Activated CD4-positive, alpha-beta memory T cell treated with anti-CD3 and anti-CD28 coated beads for 36 hours (primary cell): ENCODE measurements around the gene TMEM87A. TPM values are rescaled to one million over a fixed set of nuclear protein-coding genes. Genes with fewer than 3 reads are reported as not detected.
A peak's percentile ranks its signal among the peaks of the same experiment; 100 is the strongest.
"Not testable (repeated sequence)": the region's sequence is repeated elsewhere in the genome, so short reads cannot be mapped to it uniquely, and the experiment has no call there.

Experiments
- CTCF ChIA-PET: fragments of 350-600 bp; sonication (Branson Sonifier 250); formaldehyde crosslinking; loops from one replicate; lab custom pipeline; 2021; ENCODE audit warnings: antibody characterized with exemption, inconsistent platforms; lab: Charles Lee
- POLR2A ChIA-PET: fragments of 350-600 bp; sonication (Branson Sonifier 250); formaldehyde crosslinking; loops from one replicate; lab custom pipeline; 2021; ENCODE audit warnings: antibody characterized with exemption; lab: Charles Lee
- DNase-seq: peaks from one replicate; pipeline ENCODE4 v3.0.0-alpha.2; 2020
- H3K27ac Mint-ChIP-seq: one replicate; pipeline ENCODE4 v1.8.0; 2021; ENCODE audit warnings: mixed read lengths
- H3K27me3 Mint-ChIP-seq: one replicate; pipeline ENCODE4 v1.8.0; 2021; ENCODE audit warnings: mixed read lengths
- H3K36me3 Mint-ChIP-seq: one replicate; pipeline ENCODE4 v1.8.0; 2021; ENCODE audit warnings: mixed read lengths
- H3K4me1 Mint-ChIP-seq: one replicate; pipeline ENCODE4 v1.8.0; 2021; ENCODE audit warnings: low read depth, mixed read lengths
- H3K4me3 Mint-ChIP-seq: one replicate; pipeline ENCODE4 v1.8.0; 2021; ENCODE audit warnings: mild to moderate bottlenecking, mixed read lengths
- H3K9me3 Mint-ChIP-seq: one replicate; pipeline ENCODE4 v1.8.0; 2021; ENCODE audit warnings: mixed read lengths
- intact Hi-C: fragments of 100-400 bp; cut with micrococcal nuclease; formaldehyde crosslinking; loops from one replicate; pipeline ENCODE4 v1.15.1; 2023
- total RNA-seq, 2 experiments: library from RNA; stranded (reverse); gene quantifications; one replicate each; pipeline ENCODE4 v1.2.3, GENCODE V29; 2021

Gene TMEM87A, protein sequence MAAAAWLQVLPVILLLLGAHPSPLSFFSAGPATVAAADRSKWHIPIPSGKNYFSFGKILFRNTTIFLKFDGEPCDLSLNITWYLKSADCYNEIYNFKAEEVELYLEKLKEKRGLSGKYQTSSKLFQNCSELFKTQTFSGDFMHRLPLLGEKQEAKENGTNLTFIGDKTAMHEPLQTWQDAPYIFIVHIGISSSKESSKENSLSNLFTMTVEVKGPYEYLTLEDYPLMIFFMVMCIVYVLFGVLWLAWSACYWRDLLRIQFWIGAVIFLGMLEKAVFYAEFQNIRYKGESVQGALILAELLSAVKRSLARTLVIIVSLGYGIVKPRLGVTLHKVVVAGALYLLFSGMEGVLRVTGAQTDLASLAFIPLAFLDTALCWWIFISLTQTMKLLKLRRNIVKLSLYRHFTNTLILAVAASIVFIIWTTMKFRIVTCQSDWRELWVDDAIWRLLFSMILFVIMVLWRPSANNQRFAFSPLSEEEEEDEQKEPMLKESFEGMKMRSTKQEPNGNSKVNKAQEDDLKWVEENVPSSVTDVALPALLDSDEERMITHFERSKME
- total RNA-seq = 10 to 100 TPM; 26.1 to 28.7 TPM

DNA sequence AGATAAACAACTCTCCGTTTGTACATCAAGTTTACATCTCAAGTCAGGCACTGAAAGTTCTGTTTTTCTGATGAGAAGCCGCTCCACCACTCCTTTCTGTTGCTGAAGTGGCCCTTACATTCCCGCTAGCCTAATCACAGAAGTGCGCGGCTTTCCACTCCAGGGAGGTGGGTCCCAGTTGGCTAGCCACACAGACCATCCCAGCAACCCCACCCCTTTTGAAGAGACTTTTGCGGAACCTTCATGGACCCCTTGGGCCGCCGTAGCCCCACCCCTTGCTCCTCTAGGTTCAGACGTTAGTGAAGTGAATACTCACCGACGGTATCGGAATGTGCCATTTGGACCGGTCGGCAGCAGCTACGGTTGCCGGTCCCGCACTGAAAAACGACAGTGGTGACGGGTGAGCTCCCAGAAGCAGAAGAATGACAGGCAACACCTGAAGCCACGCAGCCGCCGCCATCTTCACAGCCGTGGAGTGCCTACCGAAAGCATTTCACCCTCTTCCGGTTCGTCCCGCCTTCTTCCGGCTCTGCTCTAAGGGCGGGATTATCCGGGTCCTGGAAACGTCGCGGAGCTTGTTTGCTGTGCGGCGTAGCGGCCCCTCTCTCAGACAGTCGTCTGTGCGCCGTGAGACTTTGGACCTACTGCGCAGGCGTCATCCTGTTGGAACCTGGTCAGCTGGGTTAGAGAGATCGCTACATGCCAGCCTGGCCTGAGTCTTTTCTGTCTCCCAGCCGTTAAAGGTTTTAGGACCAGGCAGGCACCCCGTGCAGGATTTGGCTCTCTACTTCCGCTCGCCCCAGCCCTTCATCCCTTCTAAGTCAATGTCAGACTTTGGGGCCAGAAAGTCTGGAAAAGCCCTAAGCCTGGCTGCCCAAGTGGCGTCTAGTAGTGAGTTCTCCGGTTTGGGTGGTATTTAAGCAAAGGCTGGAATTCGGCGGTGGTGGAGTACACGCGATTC, at the start of gene TMEM87A, which contains the start of gene GANC:
TSS of gene TMEM87A (minus strand) at position 495 of the 961 bp plus-strand sequence. CDS start at position 460, 35 bp downstream.
TSS of gene GANC (plus strand) at position 263 of the 961 bp plus-strand sequence. CDS start 1,281 bp downstream, outside the sequence.
- intact Hi-C loops = loop anchor here (1.0 to 10.0 kb wide), 8 partner anchors 64 to 833 kb away; partner anchors contain the start of genes STARD9, TTBK2, UBR1 and VPS39
- H3K36me3 Mint-ChIP-seq = peaks cover 14% of the 10 kb centered on the region
- no peaks in the 10 kb centered on the region for H3K27me3 Mint-ChIP-seq
- DNase-seq = peak; percentile 98
- POLR2A ChIA-PET = interaction anchor here (0.6 to 1.3 kb wide), 5 partner anchors 11 to 303 kb away, joined by 3 to 7 read pairs (median 3); partner anchors contain the start of genes SNAP23 and VPS39
- H3K9me3 Mint-ChIP-seq = no peaks in the 10 kb centered on the region
- H3K4me1 Mint-ChIP-seq = peaks cover 44% of the 10 kb centered on the region
- CTCF ChIA-PET = interaction anchor here (0.6 to 0.8 kb wide), 2 partner anchors 10 to 184 kb away, joined by 4 read pairs; no protein-coding TSS in a partner anchor
- H3K27ac Mint-ChIP-seq = peak within 1 kb of the TSS; percentile 99
- H3K4me3 Mint-ChIP-seq = peak within 1 kb of the TSS; percentile 99

GRCh38 chr15:42319206-42319605, 46.0 kb upstream of the TMEM87A start:
- Mint-ChIP-seq H3K27me3 (no peaks in the 10 kb centered on the region), H3K27ac (no peak overlapping the region), H3K9me3 (no peaks in the 10 kb centered on the region), H3K36me3 (peaks cover 8% of the 10 kb centered on the region), H3K4me3 (no peak overlapping the region), H3K4me1 (peaks cover 2% of the 10 kb centered on the region)
- ChIA-PET POLR2A (no interaction called here), CTCF (no interaction called here)
- intact Hi-C loops = no loop called here
- DNase-seq = no peak

- POLR2A ChIA-PET, H3K27ac Mint-ChIP-seq, H3K4me1 Mint-ChIP-seq, intact Hi-C loops, H3K27me3 Mint-ChIP-seq, H3K4me3 Mint-ChIP-seq, CTCF ChIA-PET, H3K9me3 Mint-ChIP-seq, DNase-seq: not testable (repeated sequence)
- peaks cover 10% of the 10 kb centered on the region for H3K36me3 Mint-ChIP-seq
These were observed 43.1 kb upstream of the TMEM87A start for GRCh38 chr15:42316282-42316805.

GRCh38 chr15:42315521-42315920, 42.3 kb upstream of the TMEM87A start:
- peaks cover 2% of the 10 kb centered on the region for H3K4me1 Mint-ChIP-seq
- no peak overlapping the region for H3K27ac Mint-ChIP-seq
- CTCF ChIA-PET = no interaction called here
- peaks cover 19% of the 10 kb centered on the region for H3K36me3 Mint-ChIP-seq
- POLR2A ChIA-PET = no interaction called here
- intact Hi-C loops = no loop called here
- no peaks in the 10 kb centered on the region for H3K9me3 Mint-ChIP-seq
- no peaks in the 10 kb centered on the region for H3K27me3 Mint-ChIP-seq
- no peak overlapping the region for H3K4me3 Mint-ChIP-seq
- no peak for DNase-seq

DNA sequence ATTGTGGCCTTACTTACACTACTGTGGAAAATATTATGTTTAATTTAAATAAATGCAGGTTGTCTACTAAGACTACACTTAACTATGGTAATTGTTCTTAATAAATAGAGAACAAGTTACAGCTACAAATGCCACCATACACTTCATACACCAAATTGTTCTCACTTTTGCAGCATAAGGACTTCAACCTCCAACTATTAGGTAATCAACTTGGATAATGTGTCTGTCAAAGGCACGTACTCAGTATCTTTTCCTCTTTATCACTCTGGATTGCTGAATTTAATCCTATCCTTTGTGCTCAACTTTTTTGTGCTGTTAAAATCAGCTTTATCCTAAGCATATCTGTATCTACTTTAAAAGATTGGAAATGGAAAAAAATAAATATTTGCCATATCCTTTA, 41.6 kb upstream of the TMEM87A start:
- intact Hi-C loops = no loop called here
- peaks cover 2% of the 10 kb centered on the region for H3K4me1 Mint-ChIP-seq
- H3K36me3 Mint-ChIP-seq = peaks cover 22% of the 10 kb centered on the region
- H3K4me3 Mint-ChIP-seq = no peak overlapping the region
- H3K9me3 Mint-ChIP-seq = no peaks in the 10 kb centered on the region
- H3K27ac Mint-ChIP-seq = no peak overlapping the region
- POLR2A ChIA-PET = no interaction called here
- no peaks in the 10 kb centered on the region for H3K27me3 Mint-ChIP-seq
- CTCF ChIA-PET = no interaction called here
- no peak for DNase-seq

GRCh38 chr15:42313463-42313862, 40.2 kb upstream of the TMEM87A start:
- H3K4me3 Mint-ChIP-seq = no peak overlapping the region
- ChIA-PET POLR2A (no interaction called here), CTCF (interaction anchor here (0.7 kb wide), 1 partner anchor 43 kb away, joined by 3 read pairs; no protein-coding TSS in a partner anchor)
- DNase-seq = no peak
- H3K27me3 Mint-ChIP-seq = no peaks in the 10 kb centered on the region
- H3K27ac Mint-ChIP-seq = no peak overlapping the region
- peaks cover 2% of the 10 kb centered on the region for H3K4me1 Mint-ChIP-seq
- H3K9me3 Mint-ChIP-seq = no peaks in the 10 kb centered on the region
- intact Hi-C loops = no loop called here
- H3K36me3 Mint-ChIP-seq = peaks cover 25% of the 10 kb centered on the region

GRCh38 chr15:42306681-42307080, 33.4 kb upstream of the TMEM87A start:
- H3K27ac Mint-ChIP-seq = no peak overlapping the region
- H3K4me1 Mint-ChIP-seq = no peaks in the 10 kb centered on the region
- H3K9me3 Mint-ChIP-seq = peaks cover 17% of the 10 kb centered on the region
- CTCF ChIA-PET = no interaction called here
- H3K4me3 Mint-ChIP-seq = no peak overlapping the region
- H3K36me3 Mint-ChIP-seq = peaks cover 24% of the 10 kb centered on the region
- no peak for DNase-seq
- H3K27me3 Mint-ChIP-seq = no peaks in the 10 kb centered on the region
- intact Hi-C loops = no loop called here
- POLR2A ChIA-PET = no interaction called here

GRCh38 chr15:42301004-42301403, 27.8 kb upstream of the TMEM87A start:
- POLR2A ChIA-PET, H3K27me3 Mint-ChIP-seq, H3K4me3 Mint-ChIP-seq, H3K4me1 Mint-ChIP-seq, CTCF ChIA-PET, H3K27ac Mint-ChIP-seq, DNase-seq, intact Hi-C loops: not testable (repeated sequence)
- Mint-ChIP-seq H3K36me3 (peaks cover 25% of the 10 kb centered on the region), H3K9me3 (peaks cover 17% of the 10 kb centered on the region)

GRCh38 chr15:42289166-42289565, 15.9 kb upstream of the TMEM87A start:
- H3K27me3 Mint-ChIP-seq = no peaks in the 10 kb centered on the region
- no peak overlapping the region for H3K27ac Mint-ChIP-seq
- H3K4me3 Mint-ChIP-seq = no peak overlapping the region
- no peaks in the 10 kb centered on the region for H3K9me3 Mint-ChIP-seq
- H3K4me1 Mint-ChIP-seq = no peaks in the 10 kb centered on the region
- POLR2A ChIA-PET = no interaction called here
- peaks cover 20% of the 10 kb centered on the region for H3K36me3 Mint-ChIP-seq
- intact Hi-C loops = no loop called here
- no peak for DNase-seq
- CTCF ChIA-PET = interaction anchor here (1.0 kb wide), 1 partner anchor 205 kb away, joined by 3 read pairs; no protein-coding TSS in a partner anchor

- POLR2A ChIA-PET = no interaction called here
- H3K27ac Mint-ChIP-seq = no peak overlapping the region
- H3K9me3 Mint-ChIP-seq = no peaks in the 10 kb centered on the region
- no peaks in the 10 kb centered on the region for H3K4me1 Mint-ChIP-seq
- CTCF ChIA-PET = no interaction called here
- no peaks in the 10 kb centered on the region for H3K27me3 Mint-ChIP-seq
- H3K4me3 Mint-ChIP-seq = no peak overlapping the region
- no peak for DNase-seq
- peaks cover 20% of the 10 kb centered on the region for H3K36me3 Mint-ChIP-seq
- intact Hi-C loops = no loop called here
These were observed 14.7 kb upstream of the TMEM87A start for GRCh38 chr15:42287931-42288330.

- POLR2A ChIA-PET = no interaction called here
- intact Hi-C loops = no loop called here
- DNase-seq = no peak
- H3K27me3 Mint-ChIP-seq = no peaks in the 10 kb centered on the region
- peaks cover 14% of the 10 kb centered on the region for H3K36me3 Mint-ChIP-seq
- H3K9me3 Mint-ChIP-seq = no peaks in the 10 kb centered on the region
- CTCF ChIA-PET = no interaction called here
- no peak overlapping the region for H3K27ac Mint-ChIP-seq
- H3K4me3 Mint-ChIP-seq = no peak overlapping the region
- H3K4me1 Mint-ChIP-seq = no peaks in the 10 kb centered on the region
These were observed 13.3 kb upstream of the TMEM87A start for GRCh38 chr15:42286445-42287029.
